ENCODE results near the gene SLC6A2. TPM values are rescaled to one million over a fixed set of nuclear protein-coding genes. Genes with fewer than 3 reads are reported as not detected.

The SLC6A2 gene
- total RNA-seq, 2 donors from 2014 or later = 1.1 TPM; not detected in 1

DNA sequence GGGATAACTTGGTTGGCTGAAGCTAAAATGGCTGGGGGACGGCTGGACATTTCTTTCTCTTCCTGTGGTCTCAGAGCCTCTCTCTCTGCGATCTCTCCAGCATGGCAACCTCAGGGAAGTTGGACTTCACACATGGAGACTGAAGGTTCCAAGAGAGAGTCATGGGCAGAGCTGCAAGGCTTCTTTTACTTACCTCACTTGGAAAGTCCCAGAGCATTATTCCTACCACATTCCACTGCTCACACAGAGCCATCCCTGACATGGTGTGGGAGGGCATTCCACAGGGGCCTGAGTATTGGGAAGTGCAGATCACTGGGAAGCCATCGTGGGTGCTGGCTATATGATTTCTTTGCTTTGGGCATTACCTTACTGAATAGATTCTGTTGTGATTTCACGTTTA, 9.8 kb upstream of the SLC6A2 start:
- H3K9me3 Mint-ChIP-seq = no peaks in the 10 kb centered on the region
- no peak overlapping the region for H3K27ac Mint-ChIP-seq
- Histone ChIP-seq H3K9me3 (ENCODE audit: control insufficient read depth, low read length) (no peaks in the 10 kb centered on the region), H3K27me3 (ENCODE audit: control insufficient read depth, insufficient read depth, low read length, poor library complexity, severe bottlenecking) (peaks cover 21% of the 10 kb centered on the region), H3K4me1 (ENCODE audit: control insufficient read depth, insufficient read depth, low read length) (no peaks in the 10 kb centered on the region), H3K9ac (ENCODE audit: extremely low read depth, low read length, poor library complexity, severe bottlenecking) (no peak overlapping the region), H3K27ac (ENCODE audit: low read depth, low read length) (no peak overlapping the region), H3K36me3 (ENCODE audit: control insufficient read depth, insufficient read depth, low read length) (no peaks in the 10 kb centered on the region), H3K4me3 (ENCODE audit: low read length) (no peak overlapping the region)
- whole genome bisulfite sequencing, 2 experiments (ENCODE audit: insufficient coverage in 1 of 2, insufficient read length in 1 of 2) = 83 to 89% methylated on average over 3 to 4 of the region's 4 CpGs
- TF ChIP-seq, protein P1, sequence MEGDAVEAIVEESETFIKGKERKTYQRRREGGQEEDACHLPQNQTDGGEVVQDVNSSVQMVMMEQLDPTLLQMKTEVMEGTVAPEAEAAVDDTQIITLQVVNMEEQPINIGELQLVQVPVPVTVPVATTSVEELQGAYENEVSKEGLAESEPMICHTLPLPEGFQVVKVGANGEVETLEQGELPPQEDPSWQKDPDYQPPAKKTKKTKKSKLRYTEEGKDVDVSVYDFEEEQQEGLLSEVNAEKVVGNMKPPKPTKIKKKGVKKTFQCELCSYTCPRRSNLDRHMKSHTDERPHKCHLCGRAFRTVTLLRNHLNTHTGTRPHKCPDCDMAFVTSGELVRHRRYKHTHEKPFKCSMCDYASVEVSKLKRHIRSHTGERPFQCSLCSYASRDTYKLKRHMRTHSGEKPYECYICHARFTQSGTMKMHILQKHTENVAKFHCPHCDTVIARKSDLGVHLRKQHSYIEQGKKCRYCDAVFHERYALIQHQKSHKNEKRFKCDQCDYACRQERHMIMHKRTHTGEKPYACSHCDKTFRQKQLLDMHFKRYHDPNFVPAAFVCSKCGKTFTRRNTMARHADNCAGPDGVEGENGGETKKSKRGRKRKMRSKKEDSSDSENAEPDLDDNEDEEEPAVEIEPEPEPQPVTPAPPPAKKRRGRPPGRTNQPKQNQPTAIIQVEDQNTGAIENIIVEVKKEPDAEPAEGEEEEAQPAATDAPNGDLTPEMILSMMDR (conservative IDR thresholded peaks at IDR 0.05) = no peak
- DNase-seq = peak; percentile 36
- H3K27me3 Mint-ChIP-seq (ENCODE audit: insufficient read depth) = peaks cover 16% of the 10 kb centered on the region
- no peaks in the 10 kb centered on the region for H3K36me3 Mint-ChIP-seq (ENCODE audit: low read depth)
- no peaks in the 10 kb centered on the region for H3K4me1 Mint-ChIP-seq
- no peak overlapping the region for H3K4me3 Mint-ChIP-seq

DNA sequence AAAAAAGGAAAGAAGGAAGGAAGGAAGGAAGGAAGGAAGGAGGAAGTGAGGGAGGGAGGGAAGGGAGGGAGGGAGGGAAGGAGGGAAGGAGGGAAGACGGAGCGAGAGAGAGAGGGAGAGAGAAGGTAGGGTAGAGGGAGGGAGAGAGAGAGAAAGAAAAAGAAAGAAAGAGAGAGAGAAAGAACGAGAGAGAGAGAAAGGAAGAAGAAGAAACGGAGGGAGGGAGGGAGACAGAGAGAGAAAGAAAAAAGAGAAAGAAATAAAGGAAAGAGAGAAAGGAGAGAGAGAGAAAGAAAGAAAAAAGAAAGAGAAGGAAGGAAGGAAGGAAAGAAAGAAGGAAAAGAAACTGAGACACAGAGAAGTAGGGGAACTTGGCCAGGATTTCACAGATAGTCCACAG, 8.4 kb upstream of the SLC6A2 start:
- H3K9me3 Mint-ChIP-seq = no peaks in the 10 kb centered on the region
- Histone ChIP-seq H3K36me3 (ENCODE audit: control insufficient read depth, insufficient read depth, low read length) (no peaks in the 10 kb centered on the region), H3K4me3 (ENCODE audit: low read length) (no peak overlapping the region), H3K9me3 (ENCODE audit: control insufficient read depth, low read length) (no peaks in the 10 kb centered on the region), H3K4me1 (ENCODE audit: control insufficient read depth, insufficient read depth, low read length) (no peaks in the 10 kb centered on the region), H3K9ac (ENCODE audit: extremely low read depth, low read length, poor library complexity, severe bottlenecking) (no peak overlapping the region), H3K27me3 (ENCODE audit: control insufficient read depth, insufficient read depth, low read length, poor library complexity, severe bottlenecking) (peaks cover 35% of the 10 kb centered on the region), H3K27ac (ENCODE audit: low read depth, low read length) (no peak overlapping the region)
- TF ChIP-seq, protein P1 (conservative IDR thresholded peaks at IDR 0.05) = no peak
- H3K36me3 Mint-ChIP-seq (ENCODE audit: low read depth) = no peaks in the 10 kb centered on the region
- no peak overlapping the region for H3K27ac Mint-ChIP-seq
- DNase-seq = no peak
- H3K4me1 Mint-ChIP-seq = no peaks in the 10 kb centered on the region
- no peak overlapping the region for H3K4me3 Mint-ChIP-seq
- WGBS, 2 experiments (ENCODE audit: insufficient coverage in 1 of 2, insufficient read length in 1 of 2) = 88 to 92% methylated on average over 4 of the region's 4 CpGs
- H3K27me3 Mint-ChIP-seq (ENCODE audit: insufficient read depth) = peaks cover 21% of the 10 kb centered on the region

GRCh38 chr16:55647798-55648197, 8.0 kb upstream of the SLC6A2 start:
- no peak overlapping the region for H3K4me3 ChIP-seq (ENCODE audit: low read length)
- no peaks in the 10 kb centered on the region for H3K4me1 Mint-ChIP-seq
- no peaks in the 10 kb centered on the region for H3K36me3 Mint-ChIP-seq (ENCODE audit: low read depth)
- H3K9me3 ChIP-seq (ENCODE audit: control insufficient read depth, low read length) = no peaks in the 10 kb centered on the region
- H3K9ac ChIP-seq (ENCODE audit: extremely low read depth, low read length, poor library complexity, severe bottlenecking) = no peak overlapping the region
- no peaks in the 10 kb centered on the region for H3K9me3 Mint-ChIP-seq
- TF ChIP-seq, protein P1 (conservative IDR thresholded peaks at IDR 0.05) = peak; percentile 25
- H3K27ac Mint-ChIP-seq = no peak overlapping the region
- no peaks in the 10 kb centered on the region for H3K4me1 ChIP-seq (ENCODE audit: control insufficient read depth, insufficient read depth, low read length)
- H3K4me3 Mint-ChIP-seq = no peak overlapping the region
- peaks cover 21% of the 10 kb centered on the region for H3K27me3 Mint-ChIP-seq (ENCODE audit: insufficient read depth)
- DNase-seq = peak; percentile 5
- H3K36me3 ChIP-seq (ENCODE audit: control insufficient read depth, insufficient read depth, low read length) = no peaks in the 10 kb centered on the region
- H3K27me3 ChIP-seq (ENCODE audit: control insufficient read depth, insufficient read depth, low read length, poor library complexity, severe bottlenecking) = peaks cover 39% of the 10 kb centered on the region
- no peak overlapping the region for H3K27ac ChIP-seq (ENCODE audit: low read depth, low read length)
